IPS DF 6.9 (cell line): ENCODE data around the gene TMEM161A.
"Not testable (repeated sequence)": the region's sequence is repeated elsewhere in the genome, so short reads cannot be mapped to it uniquely, and the experiment has no call there.

ENCODE experiments used
- DNase-seq: peaks from one replicate; pipeline ENCODE4 v3.0.0-alpha.2; 2013; ENCODE audit warnings: low read depth, low spot score
- H3K27ac ChIP-seq: one replicate; pipeline ENCODE4 v1.5.1; 2013; ENCODE audit warnings: low read length, control low read depth
- H3K27me3 ChIP-seq: 2 replicates; pipeline ENCODE4 v1.6.1; 2013; ENCODE audit warnings: mild to moderate bottlenecking, low read length; ENCODE audit not compliant: control insufficient read depth, insufficient read depth
- H3K36me3 ChIP-seq: 2 replicates; pipeline ENCODE4 v1.6.1; 2013; ENCODE audit warnings: low read length; ENCODE audit not compliant: control insufficient read depth, insufficient read depth
- H3K4me1 ChIP-seq: 2 replicates; pipeline ENCODE4 v1.6.1; 2013; ENCODE audit warnings: low read length; ENCODE audit not compliant: control insufficient read depth, insufficient read depth
- H3K4me3 ChIP-seq: 2 replicates; pipeline ENCODE4 v1.5.1; 2013; ENCODE audit warnings: mild to moderate bottlenecking, low read length
- H3K9me3 ChIP-seq: 2 replicates; pipeline ENCODE4 v1.6.1; 2013; ENCODE audit warnings: low read length, inconsistent platforms; ENCODE audit not compliant: control insufficient read depth, insufficient read depth
- WGBS: extraction: QIAGEN DNeasy Blood & Tissue Kit; methylation state at CpG from one replicate; pipeline ENCODE4 v1.1.7; 2013; ENCODE audit warnings: mixed read lengths, missing lambda C conversion rate; ENCODE audit not compliant: insufficient read length, insufficient coverage; 5-methylcytosine and 5-hydroxymethylcytosine counted together

The TMEM161A gene

DNA sequence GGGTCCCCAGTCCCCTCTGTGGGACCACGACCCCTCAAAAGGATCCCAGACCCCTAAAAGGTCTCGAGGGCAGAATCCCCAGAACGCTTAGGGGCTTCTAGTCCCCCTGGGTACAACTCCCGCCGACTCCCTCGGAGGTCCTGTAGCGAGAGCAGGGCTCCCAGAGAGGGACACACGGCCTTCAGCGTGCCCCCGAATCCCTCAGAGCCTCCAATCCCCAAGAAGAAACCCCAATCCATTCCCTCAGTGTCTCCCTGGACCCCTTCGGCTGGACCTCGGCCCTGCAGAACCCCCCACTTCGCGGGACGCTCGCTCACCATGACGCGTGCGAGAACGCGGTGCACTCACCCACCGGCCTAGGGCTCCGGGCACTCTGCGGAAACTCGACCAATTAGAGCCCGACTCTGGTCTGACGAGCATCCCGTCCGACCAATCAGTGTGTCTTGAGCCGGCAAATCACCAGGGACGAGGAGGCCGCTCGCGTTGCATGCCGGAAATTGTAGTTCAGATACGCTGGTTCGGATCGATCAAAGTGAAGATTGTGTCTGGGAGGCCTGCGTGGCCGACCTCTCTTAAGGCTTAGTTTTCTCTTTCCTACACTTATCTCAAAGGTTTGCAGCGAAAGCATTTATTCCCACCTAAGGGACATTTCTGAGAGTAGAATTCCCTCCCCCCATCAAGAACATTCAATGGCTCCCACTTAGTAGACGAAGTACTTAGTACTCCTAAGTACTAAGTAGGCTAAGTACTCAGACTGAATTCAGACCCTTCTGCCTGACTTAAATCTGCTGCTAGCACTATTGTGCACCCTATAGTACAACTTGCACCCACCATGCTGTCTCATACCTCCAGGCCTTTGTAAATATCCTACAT lies at the start of gene TMEM161A:
TMEM161A (minus strand) TSS at position 370 of the 873 bp plus-strand sequence; CDS start at position 320, 50 bp downstream.
- no peak within 1 kb of the TSS for H3K27ac ChIP-seq
- DNase-seq: peak; percentile 99
- H3K27me3 ChIP-seq: no peaks in the 10 kb centered on the region
- no peaks in the 10 kb centered on the region for H3K36me3 ChIP-seq
- H3K4me1 ChIP-seq: peaks cover 1% of the 10 kb centered on the region
- WGBS: no CpG with 5 or more reads among the region's 42 CpGs
- no peaks in the 10 kb centered on the region for H3K9me3 ChIP-seq
- H3K4me3 ChIP-seq: peak within 1 kb of the TSS; percentile 91

DNA sequence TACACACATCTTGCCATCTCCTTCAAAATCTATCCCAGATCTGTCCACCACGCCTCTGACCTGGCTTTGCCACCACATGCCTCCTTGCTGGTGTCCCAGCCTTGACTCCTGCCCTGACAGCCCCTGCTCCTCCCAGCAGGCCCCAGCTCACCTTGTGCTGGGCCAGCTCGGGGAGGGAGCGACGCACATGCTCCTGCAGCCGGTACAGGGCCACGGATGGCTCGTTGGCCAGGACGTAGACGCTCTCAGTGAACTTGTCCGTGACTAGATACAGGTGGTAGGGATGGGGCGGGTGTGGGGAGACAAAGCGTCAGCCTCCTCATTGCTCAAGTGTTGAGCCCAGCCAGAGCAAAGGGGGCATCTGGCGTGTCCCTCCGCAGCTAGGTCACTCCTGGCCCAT lies 48.5 kb upstream of the TMEM161A start:
- DNase-seq: no peak
- Histone ChIP-seq H3K36me3 (no peaks in the 10 kb centered on the region), H3K9me3 (no peaks in the 10 kb centered on the region), H3K4me1 (no peaks in the 10 kb centered on the region), H3K27ac (no peak overlapping the region), H3K4me3 (no peak overlapping the region), H3K27me3 (no peaks in the 10 kb centered on the region)
- no CpG with 5 or more reads among the region's 14 CpGs for WGBS

DNA sequence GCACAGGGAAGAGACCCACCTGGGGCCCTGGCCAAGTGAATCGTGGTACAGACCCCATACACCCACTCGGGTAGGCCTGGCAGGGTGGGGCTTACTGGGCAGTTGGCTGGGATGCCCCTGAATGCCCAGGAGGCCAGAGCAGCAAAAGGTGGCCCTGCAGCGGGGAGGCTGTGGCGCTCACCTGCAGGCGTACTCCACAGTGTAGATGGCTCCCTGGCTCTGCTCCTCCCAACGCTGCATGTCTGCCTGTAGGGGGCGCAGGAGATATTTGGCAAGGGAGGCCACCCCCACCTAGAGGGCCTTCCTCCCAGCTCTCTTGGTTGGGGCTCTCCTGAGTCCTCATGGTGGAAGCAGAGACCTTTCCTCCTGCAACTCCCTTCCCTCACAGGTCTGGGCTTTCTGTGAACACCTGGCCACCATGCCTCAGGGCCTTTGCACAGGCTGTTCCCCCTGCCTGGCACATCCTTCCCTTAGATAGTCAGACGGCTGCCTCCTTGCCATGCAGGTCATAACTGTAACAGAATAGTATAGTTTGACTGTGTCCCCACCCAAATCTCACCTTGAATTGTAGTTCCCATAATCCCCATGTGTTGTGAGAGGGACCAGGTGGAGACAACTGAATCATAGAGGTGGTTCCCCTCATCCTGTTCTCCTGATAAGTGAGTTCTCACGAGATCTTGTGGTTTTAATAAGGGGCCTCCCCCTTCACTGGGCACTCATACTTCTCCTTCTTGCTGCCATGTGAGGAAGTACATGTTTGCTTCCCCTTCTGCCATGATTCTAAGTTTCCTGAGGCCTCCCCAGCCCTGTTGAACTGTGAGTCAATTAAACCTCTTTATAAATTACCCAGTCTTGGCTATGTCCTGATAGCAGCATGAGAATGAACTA lies 47.8 kb upstream of the TMEM161A start:
- peak; percentile 70 for DNase-seq
- Histone ChIP-seq H3K4me3 (no peak overlapping the region), H3K9me3 (no peaks in the 10 kb centered on the region), H3K27ac (no peak overlapping the region), H3K36me3 (no peaks in the 10 kb centered on the region), H3K4me1 (no peaks in the 10 kb centered on the region), H3K27me3 (no peaks in the 10 kb centered on the region)
- no CpG with 5 or more reads among the region's 9 CpGs for WGBS

DNA sequence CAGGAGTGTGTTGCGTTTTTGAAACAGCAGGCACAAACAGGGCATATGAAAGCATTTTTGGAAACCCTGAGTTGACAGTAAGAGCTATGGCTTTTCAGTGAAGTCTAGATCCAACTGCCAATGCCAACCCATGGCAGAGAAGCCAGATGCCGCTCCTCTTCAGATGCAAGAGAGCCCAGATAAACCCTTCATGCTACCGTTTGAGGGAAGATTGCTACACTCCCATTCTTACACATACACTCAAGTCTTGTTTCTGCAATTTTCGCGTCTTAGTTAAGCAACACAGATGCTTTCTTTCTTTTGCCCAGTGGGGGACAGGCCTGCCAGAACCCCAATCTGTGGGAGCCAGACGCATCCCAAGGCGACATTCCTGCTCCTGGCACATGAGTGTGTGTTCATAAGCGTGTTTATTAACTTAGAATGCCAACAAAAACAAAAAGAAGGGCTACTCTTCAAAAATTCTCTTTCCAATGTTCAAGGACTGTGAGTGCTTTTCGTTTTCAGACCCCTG lies 43.3 kb upstream of the TMEM161A start:
- Histone ChIP-seq H3K27ac (no peak overlapping the region), H3K36me3 (no peaks in the 10 kb centered on the region), H3K9me3 (no peaks in the 10 kb centered on the region), H3K27me3 (no peaks in the 10 kb centered on the region), H3K4me1 (no peaks in the 10 kb centered on the region), H3K4me3 (no peak overlapping the region)
- WGBS: no CpG with 5 or more reads among the region's 9 CpGs
- no peak for DNase-seq

DNA sequence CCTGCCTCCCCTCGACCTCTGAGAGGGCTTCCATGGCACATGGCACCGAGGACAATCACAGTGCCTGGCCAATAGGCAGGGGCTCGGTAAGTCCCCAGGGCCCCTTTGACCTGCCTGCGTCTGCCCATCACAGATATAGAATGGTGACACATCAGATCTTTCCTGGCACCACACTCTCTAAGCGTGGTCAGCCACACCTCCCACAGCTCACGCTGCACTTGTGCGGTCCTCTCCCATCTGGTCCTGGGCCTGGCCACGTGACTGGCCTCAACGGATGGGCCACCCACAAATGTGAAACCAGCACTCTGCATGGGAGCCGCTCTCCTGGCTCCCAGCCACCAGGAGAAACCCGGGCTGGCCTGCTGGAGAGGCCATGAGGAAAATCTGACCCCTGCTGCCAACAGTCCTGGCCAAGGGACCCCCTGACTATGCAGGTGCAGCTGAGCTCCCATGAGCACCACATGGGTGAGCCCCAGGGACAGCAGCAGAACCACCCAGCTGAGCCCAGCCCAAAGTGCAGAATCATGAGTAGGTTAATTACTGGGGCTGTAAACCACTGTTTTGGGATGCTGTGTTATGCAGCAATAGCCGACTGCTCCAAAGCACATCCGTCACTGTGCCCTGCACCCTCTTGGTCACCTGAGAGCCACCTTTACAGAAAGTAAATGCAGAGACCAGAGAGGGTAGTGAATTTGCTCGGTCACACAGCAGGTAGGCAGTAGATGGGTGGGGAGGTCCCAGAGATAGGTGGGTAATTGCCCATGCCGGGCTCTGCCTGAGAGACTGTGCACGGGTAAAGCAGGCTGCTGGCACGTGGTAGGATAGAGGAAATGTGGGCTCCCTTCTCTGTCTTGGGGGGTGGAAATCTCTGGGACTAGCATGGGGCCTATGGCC lies 41.5 kb upstream of the TMEM161A start:
- no peak for DNase-seq
- WGBS: no CpG with 5 or more reads among the region's 17 CpGs
- H3K27me3 ChIP-seq: no peaks in the 10 kb centered on the region
- no peaks in the 10 kb centered on the region for H3K36me3 ChIP-seq
- no peaks in the 10 kb centered on the region for H3K4me1 ChIP-seq
- H3K9me3 ChIP-seq: no peaks in the 10 kb centered on the region
- H3K4me3 ChIP-seq: no peak overlapping the region
- H3K27ac ChIP-seq: no peak overlapping the region

DNA sequence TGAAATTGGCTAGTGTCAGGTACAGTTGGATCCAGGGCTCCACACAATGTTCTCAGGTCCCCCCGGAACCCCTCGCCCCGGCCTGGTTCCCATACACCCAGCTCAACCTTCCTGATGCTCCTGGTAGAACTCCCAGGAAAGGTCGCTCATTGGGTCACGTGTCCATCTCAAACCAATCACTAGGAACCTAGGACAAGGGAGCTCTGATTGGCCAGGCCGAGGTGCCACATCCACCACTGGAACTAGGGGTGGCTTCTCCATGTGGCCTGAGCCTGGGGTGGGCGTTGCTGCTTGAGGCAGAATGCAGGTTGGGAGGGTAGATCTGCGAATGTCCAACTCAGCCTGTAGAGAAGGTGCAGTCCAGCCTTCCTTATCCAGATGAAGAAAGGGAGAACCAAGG lies 38.7 kb upstream of the TMEM161A start:
- no CpG with 5 or more reads among the region's 8 CpGs for WGBS
- H3K36me3 ChIP-seq: no peaks in the 10 kb centered on the region
- H3K4me3 ChIP-seq: no peak overlapping the region
- no peak for DNase-seq
- H3K27me3 ChIP-seq: no peaks in the 10 kb centered on the region
- H3K9me3 ChIP-seq: no peaks in the 10 kb centered on the region
- 0 out of 2 replicates have a peak, but pooled peaks cover 2% of the 10 kb centered on the region for H3K4me1 ChIP-seq
- no peak overlapping the region for H3K27ac ChIP-seq

DNA sequence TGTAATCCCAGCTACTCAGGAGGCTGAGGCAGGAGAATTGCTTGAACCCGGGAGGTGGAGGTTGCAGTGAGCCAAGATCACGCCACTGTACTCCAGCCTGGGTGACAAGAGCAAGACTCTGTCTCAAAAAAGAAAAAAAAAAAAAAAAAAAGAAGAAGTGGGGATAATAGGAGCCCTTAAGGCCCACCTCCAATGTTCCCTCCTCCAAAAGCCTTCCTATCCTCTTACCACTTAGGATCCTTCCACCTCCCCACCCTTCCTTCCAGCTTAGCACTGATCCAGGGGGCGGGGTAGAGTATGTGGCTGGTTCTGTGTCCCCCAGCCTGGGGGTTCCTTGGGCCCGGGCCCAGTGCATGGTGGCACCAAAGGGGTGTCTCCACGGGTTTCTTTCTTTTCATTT lies 35.0 kb upstream of the TMEM161A start:
- not testable (repeated sequence) for H3K4me1 ChIP-seq, H3K4me3 ChIP-seq, DNase-seq, H3K27ac ChIP-seq, H3K27me3 ChIP-seq, H3K36me3 ChIP-seq, H3K9me3 ChIP-seq
- no CpG with 5 or more reads among the region's 5 CpGs for WGBS

DNA sequence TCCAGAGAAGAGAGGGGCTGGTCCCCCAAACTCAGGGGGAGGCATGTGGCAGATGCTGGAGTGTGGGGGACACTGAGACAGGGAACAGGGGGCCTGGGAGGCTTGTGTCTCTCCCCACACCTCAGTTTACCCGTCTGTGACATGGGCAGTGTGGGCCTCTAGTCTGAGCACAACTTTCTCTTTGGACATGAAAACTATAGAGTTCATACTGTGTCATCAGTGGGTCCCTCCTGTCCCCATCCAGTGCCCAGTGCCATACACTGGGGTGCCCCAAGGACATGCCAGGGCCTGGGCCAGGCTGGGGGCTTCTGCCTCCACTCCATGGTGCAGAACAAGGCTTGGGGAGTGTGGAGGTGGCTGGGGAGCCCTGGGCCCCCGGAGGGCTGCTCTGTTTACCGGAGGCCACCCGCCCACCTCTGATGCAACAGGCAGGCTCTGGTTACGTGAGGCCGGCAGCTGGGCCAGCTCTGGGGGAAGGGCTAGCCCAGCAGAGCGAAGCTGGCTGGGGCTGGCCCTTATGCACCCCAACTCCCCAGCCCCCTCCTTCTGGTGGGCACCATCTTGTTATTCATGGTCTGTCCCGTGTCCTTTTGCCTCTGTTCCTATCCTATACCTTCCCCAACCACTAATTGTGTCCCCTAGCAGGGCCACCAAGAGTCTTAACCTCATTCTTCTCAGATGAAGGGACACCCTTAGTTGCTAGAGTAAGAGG lies 33.7 kb upstream of the TMEM161A start:
- Histone ChIP-seq H3K27me3 (peaks cover 4% of the 10 kb centered on the region; the same call in 1 of the 2 replicates), H3K27ac (no peak overlapping the region), H3K36me3 (no peaks in the 10 kb centered on the region), H3K9me3 (no peaks in the 10 kb centered on the region), H3K4me1 (0 out of 2 replicates have a peak, but pooled peaks cover 5% of the 10 kb centered on the region), H3K4me3 (no peak overlapping the region)
- no peak for DNase-seq
- WGBS: no CpG with 5 or more reads among the region's 8 CpGs

DNA sequence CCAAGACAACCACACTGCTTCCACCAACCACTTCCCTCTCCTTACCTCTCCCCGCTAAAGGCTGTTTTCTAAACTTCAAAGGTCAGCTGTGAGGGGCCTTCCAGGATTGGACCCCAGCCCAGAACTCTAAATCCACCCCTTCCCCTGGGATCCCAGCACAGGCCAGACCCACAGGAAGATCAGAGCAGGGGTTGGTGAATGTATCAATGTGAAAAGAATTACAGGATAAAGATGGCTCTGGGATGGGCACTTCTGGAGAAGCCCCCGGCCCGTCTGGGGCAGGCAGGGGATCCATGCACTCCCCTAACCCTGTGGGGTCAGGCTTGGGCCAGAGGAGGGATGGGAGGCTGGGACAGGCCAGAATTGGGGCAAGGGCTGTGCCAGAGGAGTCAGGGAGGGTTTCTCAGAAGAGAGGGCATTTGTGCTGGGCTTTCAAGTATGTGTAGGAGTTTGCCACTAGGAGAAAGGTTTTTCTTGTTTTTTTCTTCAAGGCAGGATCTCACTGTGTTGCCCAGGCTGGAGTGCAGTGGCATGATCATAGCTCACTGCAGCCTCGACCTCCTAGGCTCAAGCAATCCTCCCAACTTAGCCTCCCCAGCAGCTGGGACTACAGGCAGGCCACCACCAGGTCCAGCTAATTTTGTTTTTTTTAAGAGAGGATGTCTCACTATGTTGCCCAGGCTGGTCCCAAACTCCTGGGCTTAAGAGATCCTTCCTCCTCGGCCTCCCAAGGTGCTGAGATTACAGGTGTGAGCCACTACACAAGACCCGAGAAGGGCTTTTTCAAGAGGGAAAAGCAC lies 32.8 kb upstream of the TMEM161A start:
- H3K4me1 ChIP-seq: 0 out of 2 replicates have a peak, but pooled peaks cover 5% of the 10 kb centered on the region
- peaks cover 4% of the 10 kb centered on the region; the same call in 1 of the 2 replicates for H3K27me3 ChIP-seq
- no peak overlapping the region for H3K27ac ChIP-seq
- H3K9me3 ChIP-seq: no peaks in the 10 kb centered on the region
- H3K4me3 ChIP-seq: no peak overlapping the region; the same call in 1 of the 2 replicates
- DNase-seq: no peak
- no peaks in the 10 kb centered on the region for H3K36me3 ChIP-seq
- no CpG with 5 or more reads among the region's 6 CpGs for WGBS
